Measurements from ENCODE around the gene IFT52.
"Not testable (repeated sequence)": the region's sequence is repeated elsewhere in the genome, so short reads cannot be mapped to it uniquely, and the experiment has no call there.

IFT52 gene

DNA sequence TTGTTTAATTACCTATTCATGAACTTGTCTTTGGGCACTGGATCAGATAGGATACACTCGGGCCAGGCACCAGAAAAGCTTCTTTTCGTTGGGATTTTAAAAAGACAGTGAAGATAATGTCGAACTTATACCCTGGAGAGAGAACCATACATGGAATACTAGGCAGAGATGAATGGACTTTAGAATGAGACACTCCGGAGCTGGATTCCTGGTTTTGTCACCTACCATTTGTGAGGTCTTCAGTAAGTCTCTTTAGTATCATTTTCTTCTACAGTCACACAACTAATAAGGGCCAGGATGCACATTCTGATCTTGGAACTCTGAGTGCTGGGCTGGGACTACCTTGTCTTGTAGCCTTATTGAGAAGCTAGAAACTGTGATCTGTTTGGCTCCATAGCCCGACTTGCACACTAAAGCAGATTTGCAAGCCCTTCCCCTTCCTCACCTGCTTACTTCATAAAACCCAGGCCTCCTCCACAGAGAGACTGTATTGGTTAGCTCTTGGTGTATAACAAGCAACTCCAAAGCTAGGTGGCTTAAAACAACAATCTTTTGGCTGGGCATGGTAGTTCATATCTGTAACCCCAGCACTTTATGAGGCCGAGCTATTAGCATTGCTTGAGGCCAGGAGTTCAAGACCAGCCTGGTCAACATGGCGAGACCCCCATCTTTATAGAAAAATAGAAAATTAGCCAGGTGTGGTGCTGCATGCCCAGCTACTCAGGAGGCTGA, 7.4 kb upstream of the IFT52 start:
- Mint-ChIP-seq H3K27me3 (peaks cover 2% of the 10 kb centered on the region), H3K9me3 (ENCODE audit: low read depth) (no peaks in the 10 kb centered on the region), H3K4me1 (ENCODE audit: low read depth) (no peaks in the 10 kb centered on the region), H3K4me3 (no peak overlapping the region), H3K27ac (no peak overlapping the region), H3K36me3 (no peaks in the 10 kb centered on the region)

DNA sequence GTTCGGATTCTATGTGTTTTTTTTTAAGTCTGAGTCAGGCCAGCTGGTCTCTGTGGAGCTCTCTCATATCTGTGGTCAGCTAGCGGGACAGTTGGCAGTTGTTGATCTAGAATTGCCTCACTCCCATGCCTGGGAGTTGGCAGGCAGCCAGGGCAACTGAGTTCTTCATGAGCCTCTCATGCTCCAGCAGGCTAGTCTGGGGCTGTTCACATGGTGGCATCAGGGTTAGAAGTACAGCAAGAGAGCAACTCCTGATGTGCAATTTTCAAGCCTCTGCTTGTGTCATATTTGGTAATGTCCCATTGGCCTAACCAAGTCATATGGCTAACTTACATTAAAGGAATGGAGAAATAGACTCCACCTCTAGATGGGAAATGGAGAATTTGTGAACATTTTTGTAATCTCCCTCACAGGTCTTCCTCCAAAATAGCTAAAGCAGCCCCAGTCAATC, 6.7 kb upstream of the IFT52 start:
- H3K4me1 Mint-ChIP-seq (ENCODE audit: low read depth), result no peaks in the 10 kb centered on the region
- no peak overlapping the region for H3K4me3 Mint-ChIP-seq
- H3K36me3 Mint-ChIP-seq, result no peaks in the 10 kb centered on the region
- H3K27ac Mint-ChIP-seq, result no peak overlapping the region
- no peaks in the 10 kb centered on the region for H3K9me3 Mint-ChIP-seq (ENCODE audit: low read depth)
- H3K27me3 Mint-ChIP-seq, result peaks cover 2% of the 10 kb centered on the region

DNA sequence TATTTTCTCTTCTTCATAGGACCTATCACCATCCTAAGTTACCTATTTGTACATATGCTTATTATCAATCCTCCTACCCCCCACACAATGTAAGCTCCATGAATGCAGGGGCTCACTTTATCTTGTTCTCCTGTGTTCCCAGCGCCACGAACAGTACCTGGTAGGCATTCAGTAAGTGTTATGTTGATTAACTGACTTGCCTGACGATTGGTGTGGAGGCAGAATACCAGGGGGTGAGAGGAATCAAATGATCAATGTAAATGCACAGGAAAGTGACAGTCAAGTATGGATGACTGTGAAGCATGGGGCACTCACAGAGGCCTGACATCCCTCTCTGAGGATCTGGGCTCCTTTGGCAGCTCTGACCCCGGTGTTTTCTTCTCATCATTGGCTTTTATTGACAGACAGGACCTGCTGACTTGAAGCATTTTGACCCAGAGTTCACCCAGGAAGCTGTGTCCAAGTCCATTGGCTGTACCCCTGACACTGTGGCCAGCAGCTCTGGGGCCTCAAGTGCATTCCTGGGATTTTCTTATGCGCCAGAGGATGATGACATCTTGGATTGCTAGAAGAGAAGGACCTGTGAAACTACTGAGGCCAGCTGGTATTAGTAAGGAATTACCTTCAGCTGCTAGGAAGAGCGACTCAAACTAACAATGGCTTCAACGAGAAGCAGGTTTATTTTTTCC, 6.1 kb upstream of the IFT52 start:
- no peak overlapping the region for H3K27ac Mint-ChIP-seq
- H3K4me3 Mint-ChIP-seq, result no peak overlapping the region
- no peaks in the 10 kb centered on the region for H3K9me3 Mint-ChIP-seq (ENCODE audit: low read depth)
- no peaks in the 10 kb centered on the region for H3K36me3 Mint-ChIP-seq
- H3K4me1 Mint-ChIP-seq (ENCODE audit: low read depth), result no peaks in the 10 kb centered on the region
- H3K27me3 Mint-ChIP-seq, result peaks cover 2% of the 10 kb centered on the region

DNA sequence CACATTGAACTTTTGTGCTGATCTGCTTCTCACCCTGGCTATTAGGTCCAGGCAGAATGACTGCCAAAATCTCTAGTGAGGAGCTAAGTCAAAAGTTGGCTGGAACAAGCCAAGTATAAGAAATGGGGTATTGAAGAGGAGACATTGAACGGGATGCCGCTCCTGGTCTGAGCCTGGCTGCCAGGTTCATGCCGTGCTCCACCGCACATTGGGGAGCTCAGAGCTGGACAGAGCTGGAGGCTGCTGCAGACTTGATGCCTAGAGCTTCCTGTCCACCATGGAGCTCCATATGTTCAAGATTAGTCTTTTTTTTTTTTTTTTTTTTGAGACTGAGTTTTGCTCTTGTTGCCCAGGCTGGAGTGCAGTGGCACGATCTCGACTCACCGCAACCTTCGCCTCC, 4.1 kb upstream of the IFT52 start:
- H3K9me3 Mint-ChIP-seq (ENCODE audit: low read depth), result no peaks in the 10 kb centered on the region
- peaks cover 2% of the 10 kb centered on the region for H3K27me3 Mint-ChIP-seq
- peaks cover 12% of the 10 kb centered on the region for H3K4me1 Mint-ChIP-seq (ENCODE audit: low read depth)
- no peak overlapping the region for H3K4me3 Mint-ChIP-seq
- H3K27ac Mint-ChIP-seq, result no peak overlapping the region
- H3K36me3 Mint-ChIP-seq, result no peaks in the 10 kb centered on the region

DNA sequence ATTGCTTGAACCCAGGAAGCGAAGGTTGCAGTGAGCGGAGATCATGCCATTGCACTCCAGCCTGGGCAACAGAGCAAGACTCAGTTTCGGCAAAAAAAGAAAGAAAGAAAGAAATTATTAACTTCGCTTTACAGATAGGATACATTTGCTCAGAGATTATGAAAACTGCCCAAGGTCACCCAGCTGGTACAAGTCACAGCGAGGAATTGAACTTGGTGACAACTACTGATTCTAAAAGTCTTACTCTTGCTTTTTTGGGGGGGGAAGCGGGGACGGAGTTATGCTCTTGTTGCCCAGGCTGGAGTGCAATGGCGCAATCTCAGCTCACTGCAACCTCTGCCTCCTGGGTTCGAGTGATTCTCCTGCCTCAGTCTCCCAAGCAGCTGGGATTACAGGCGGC, 2.2 kb upstream of the IFT52 start:
- not testable (repeated sequence) for H3K27me3 Mint-ChIP-seq, H3K27ac Mint-ChIP-seq, H3K4me3 Mint-ChIP-seq

DNA sequence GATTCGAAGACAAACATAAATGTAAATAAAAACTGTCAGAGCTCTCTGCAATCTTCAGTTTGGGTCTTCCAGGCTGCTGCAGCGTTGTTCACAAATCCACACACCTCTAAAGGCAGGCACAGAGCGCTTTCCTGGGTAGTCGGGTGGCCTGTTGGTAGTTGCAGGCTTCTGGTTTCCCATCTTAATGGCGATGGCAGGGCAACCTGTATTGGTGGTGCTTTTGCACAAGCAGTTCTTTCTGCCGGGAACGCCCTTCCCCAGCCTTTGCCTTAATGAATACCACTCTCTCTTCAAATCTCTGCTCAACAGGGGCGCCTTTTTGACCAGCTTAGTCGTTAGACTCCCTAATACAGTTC, 723 bp upstream of the IFT52 start:
- Mint-ChIP-seq H3K4me1 (ENCODE audit: low read depth) (peaks cover 13% of the 10 kb centered on the region), H3K27ac (peak overlapping the region; percentile 94), H3K4me3 (peak overlapping the region; percentile 93), H3K27me3 (peaks cover 2% of the 10 kb centered on the region), H3K36me3 (peaks cover 7% of the 10 kb centered on the region), H3K9me3 (ENCODE audit: low read depth) (no peaks in the 10 kb centered on the region)

More for the DNA sequence above, 2.2 kb upstream of the IFT52 start:
- not testable (repeated sequence) for H3K36me3 Mint-ChIP-seq; H3K9me3 Mint-ChIP-seq (ENCODE audit: low read depth)
- peaks cover 13% of the 10 kb centered on the region for H3K4me1 Mint-ChIP-seq (ENCODE audit: low read depth)

DNA sequence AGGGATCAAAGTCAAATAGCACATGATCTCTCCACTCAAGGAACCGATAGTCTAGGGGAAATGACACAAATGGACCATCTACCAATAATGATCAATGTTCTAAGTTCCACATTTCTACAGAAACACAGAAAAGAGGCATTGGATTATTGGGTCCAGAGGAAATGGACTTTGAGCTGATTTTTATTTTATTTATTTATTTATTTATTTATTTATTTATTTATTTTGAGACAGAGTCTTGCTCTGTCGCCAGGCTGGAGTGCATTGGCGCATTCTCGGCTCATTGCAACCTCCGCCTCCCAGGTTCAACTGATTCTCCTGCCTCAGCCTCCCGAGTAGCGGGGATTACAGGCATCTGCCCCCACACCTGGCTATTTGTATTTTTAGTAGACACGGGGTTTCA, 11.2 kb downstream of the IFT52 start:
- H3K4me3 Mint-ChIP-seq; H3K27ac Mint-ChIP-seq; H3K36me3 Mint-ChIP-seq; H3K4me1 Mint-ChIP-seq (ENCODE audit: low read depth); H3K27me3 Mint-ChIP-seq; H3K9me3 Mint-ChIP-seq (ENCODE audit: low read depth): not testable (repeated sequence)

DNA sequence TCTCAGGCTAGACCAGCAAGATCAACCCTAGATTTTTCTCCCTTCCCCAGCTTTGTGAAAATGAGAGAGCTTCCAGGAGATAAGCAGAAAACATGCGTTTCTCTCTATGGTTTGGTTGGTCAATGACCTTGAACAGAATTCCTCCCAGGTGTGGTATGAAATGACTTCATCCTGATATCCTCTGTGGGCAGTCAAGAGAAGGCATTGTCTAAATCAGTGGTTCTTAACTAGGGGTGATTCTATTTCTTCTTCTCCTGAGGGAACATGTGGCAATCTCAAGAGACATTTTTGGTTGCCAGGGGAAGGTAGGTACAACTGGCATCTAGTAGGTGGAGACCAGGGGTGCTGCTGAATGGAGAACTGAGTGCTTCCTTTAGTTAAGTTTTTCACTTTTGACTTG, 12.4 kb downstream of the IFT52 start:
- H3K4me3 Mint-ChIP-seq, result no peak overlapping the region
- no peaks in the 10 kb centered on the region for H3K4me1 Mint-ChIP-seq (ENCODE audit: low read depth)
- H3K27me3 Mint-ChIP-seq, result no peaks in the 10 kb centered on the region

DNA sequence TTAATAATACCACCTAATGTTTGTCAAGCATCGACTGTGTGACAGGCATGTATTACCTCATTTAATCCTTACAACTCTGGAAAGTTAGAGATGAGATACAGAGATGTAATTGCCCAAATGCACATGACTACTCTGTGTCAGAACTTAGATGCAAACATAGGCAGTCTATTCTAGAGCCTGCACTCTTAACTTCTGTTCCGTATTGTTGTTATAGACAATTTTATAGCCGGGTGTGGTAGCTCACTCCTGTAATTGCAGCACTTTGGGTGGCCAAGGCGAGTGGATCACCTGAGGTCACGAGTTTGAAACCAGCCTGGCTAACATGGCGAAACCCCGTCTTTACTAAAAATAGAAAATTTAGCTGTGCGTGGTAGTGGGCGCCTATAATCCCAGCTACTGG, 15.0 kb downstream of the IFT52 start:
- H3K27me3 Mint-ChIP-seq, result no peaks in the 10 kb centered on the region
- H3K36me3 Mint-ChIP-seq, result peaks cover 2% of the 10 kb centered on the region
- no peak overlapping the region for H3K27ac Mint-ChIP-seq
- no peaks in the 10 kb centered on the region for H3K4me1 Mint-ChIP-seq (ENCODE audit: low read depth)
- no peaks in the 10 kb centered on the region for H3K9me3 Mint-ChIP-seq (ENCODE audit: low read depth)
- H3K4me3 Mint-ChIP-seq, result no peak overlapping the region

More for the DNA sequence above, 12.4 kb downstream of the IFT52 start:
- H3K9me3 Mint-ChIP-seq (ENCODE audit: low read depth), result no peaks in the 10 kb centered on the region
- H3K36me3 Mint-ChIP-seq, result peaks cover 2% of the 10 kb centered on the region
- H3K27ac Mint-ChIP-seq, result no peak overlapping the region

DNA sequence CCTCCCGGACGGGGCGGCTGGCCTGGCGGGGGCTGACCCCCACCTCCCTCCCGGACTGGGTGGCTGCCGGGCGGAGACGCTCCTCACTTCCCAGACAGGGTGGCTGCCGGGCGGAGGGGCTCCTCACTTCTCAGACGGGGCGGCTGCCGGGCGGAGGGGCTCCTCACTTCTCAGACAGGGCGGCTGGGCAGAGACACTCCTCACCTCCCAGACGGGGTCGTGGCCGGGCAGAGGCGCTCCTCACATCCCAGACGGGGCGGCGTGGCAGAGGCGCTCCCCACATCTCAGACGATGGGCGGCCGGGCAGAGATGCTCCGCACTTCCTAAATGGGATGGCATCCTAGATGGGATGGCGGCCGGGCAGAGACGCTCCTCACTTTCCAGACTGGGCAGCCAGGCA, 16.5 kb downstream of the IFT52 start:
- H3K27ac Mint-ChIP-seq; H3K27me3 Mint-ChIP-seq; H3K4me3 Mint-ChIP-seq; H3K4me1 Mint-ChIP-seq (ENCODE audit: low read depth); H3K36me3 Mint-ChIP-seq; H3K9me3 Mint-ChIP-seq (ENCODE audit: low read depth): not testable (repeated sequence)

DNA sequence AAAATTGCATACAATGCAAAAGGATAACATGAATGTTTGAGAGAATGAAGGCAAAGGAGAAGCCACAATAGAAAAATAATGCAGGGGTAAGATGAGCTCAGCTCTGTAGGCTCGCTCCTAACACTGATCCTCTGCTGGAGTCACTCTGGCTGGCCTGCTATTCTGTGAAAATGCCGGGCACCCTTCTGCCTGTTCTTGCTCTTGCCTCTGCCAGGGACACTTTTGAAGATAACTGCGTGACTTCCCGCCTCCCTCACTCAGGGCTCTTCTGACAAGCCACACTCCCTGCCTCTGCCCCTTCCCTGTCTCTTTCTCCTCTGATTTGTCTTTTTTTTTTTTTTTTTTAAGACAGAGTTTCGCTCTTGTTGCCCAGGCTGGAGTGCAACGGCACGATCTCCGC, 40.9 kb downstream of the IFT52 start:
- Mint-ChIP-seq H3K27ac (no peak overlapping the region), H3K4me1 (ENCODE audit: low read depth) (no peaks in the 10 kb centered on the region), H3K27me3 (no peaks in the 10 kb centered on the region), H3K4me3 (no peak overlapping the region), H3K9me3 (ENCODE audit: low read depth) (no peaks in the 10 kb centered on the region), H3K36me3 (peaks cover 19% of the 10 kb centered on the region)

DNA sequence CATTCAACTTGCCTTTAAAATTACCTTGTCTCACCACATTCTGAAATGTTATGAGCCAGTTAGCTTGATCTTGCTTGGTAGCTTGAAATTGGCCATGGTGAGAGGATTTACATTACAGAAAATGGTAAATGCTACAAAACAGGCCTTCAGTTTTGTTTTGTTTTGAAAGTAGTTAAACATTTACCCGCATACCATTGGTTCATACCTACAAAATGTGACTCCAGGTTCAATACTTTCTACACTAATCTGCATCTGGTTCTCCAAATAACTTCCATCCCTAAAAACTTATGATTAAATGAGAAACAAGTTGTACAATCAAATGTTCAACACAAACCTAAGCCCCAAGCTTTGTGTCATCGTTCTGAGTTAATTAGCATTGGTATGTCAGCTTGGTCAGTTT, 45.7 kb downstream of the IFT52 start:
- Mint-ChIP-seq H3K27ac (no peak overlapping the region), H3K36me3 (peaks cover 18% of the 10 kb centered on the region), H3K4me3 (no peak overlapping the region), H3K27me3 (no peaks in the 10 kb centered on the region), H3K4me1 (ENCODE audit: low read depth) (no peaks in the 10 kb centered on the region), H3K9me3 (ENCODE audit: low read depth) (no peaks in the 10 kb centered on the region)

DNA sequence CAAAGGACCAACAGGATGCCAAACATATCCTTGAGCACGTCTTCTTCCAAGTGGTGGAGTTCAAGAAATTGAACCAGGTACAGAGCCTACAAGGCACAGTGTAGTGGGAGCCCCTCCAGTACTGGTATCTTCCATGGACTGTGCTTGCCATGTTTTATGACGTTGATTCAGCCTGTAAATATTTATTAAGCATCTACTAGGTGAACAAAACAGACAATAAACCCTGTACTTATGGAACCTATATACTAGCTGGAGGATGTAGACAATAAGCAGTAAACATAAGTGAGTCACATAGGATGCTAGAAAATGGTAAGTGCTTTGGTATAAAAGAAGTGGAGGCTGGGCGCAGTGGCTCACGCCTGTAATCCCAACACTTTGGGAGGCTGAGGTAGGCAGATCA, 51.8 kb downstream of the IFT52 start:
- Mint-ChIP-seq H3K27me3 (no peaks in the 10 kb centered on the region), H3K27ac (no peak overlapping the region), H3K4me3 (no peak overlapping the region), H3K36me3 (peaks cover 10% of the 10 kb centered on the region), H3K4me1 (ENCODE audit: low read depth) (no peaks in the 10 kb centered on the region), H3K9me3 (ENCODE audit: low read depth) (no peaks in the 10 kb centered on the region)

DNA sequence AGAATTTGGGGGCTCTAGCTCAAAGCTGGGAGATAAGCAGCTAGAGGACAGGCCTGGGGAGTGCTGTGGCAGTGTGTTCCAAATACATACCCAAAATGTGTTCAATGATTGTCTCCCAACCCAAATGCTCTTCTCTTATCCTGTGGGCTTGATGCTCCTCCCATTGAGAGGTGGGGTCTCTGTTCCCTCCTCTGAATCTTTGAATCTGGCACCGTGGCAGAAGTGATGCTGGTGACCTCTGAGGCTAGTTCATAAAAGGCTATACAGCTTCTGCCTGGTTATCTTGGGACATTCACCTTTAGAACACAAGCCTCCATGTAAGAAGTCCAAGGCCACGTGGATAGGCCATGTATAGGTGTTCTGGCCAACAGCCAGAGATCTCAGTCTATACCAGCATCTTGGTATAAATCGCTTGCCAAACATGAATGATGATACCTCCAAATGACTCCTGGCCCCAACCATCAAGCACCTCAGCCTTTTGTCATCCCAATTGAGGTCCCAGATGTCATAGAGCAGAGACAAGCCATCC, 60.3 kb downstream of the IFT52 start:
- H3K27me3 Mint-ChIP-seq, result no peaks in the 10 kb centered on the region
- no peak overlapping the region for H3K4me3 Mint-ChIP-seq
- H3K4me1 Mint-ChIP-seq (ENCODE audit: low read depth), result no peaks in the 10 kb centered on the region
- peaks cover 5% of the 10 kb centered on the region for H3K36me3 Mint-ChIP-seq
- H3K9me3 Mint-ChIP-seq (ENCODE audit: low read depth), result no peaks in the 10 kb centered on the region
- H3K27ac Mint-ChIP-seq, result no peak overlapping the region

DNA sequence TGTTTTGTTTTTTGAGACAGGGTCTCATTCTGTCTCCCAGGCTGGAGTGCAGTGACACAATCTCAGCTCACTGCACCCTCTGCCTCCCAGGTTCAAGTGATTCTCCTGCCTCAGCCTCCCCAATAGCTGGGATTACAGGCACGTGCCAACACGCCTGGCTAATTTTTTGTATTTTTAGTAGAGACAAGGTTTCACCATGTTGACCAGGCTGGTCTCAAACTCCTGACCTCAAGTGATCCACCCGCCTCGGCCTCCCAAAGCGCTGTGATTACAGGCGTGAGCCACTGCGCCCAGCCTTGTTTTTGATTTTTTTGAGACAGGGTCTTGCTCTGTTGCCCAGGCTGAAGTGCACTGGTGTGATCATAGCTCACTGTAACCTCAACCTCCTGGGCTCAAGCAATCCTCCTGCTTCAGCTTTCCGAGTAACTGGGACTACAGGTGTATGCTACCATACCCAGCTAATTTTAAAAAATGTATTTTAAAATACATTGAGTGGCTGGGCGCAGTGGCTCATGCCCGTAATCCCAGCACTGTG, 61.0 kb downstream of the IFT52 start:
- not testable (repeated sequence) for H3K36me3 Mint-ChIP-seq; H3K4me1 Mint-ChIP-seq (ENCODE audit: low read depth); H3K4me3 Mint-ChIP-seq; H3K27me3 Mint-ChIP-seq; H3K27ac Mint-ChIP-seq; H3K9me3 Mint-ChIP-seq (ENCODE audit: low read depth)
